K562 (cell line): Measurements from ENCODE around the gene ING4. TPM values are rescaled to one million over a fixed set of nuclear protein-coding genes. Genes with fewer than 3 reads are reported as not detected.
A peak's percentile ranks its signal among the peaks of the same experiment; 100 is the strongest.

Experiments
- CEBPG ChIP-seq, 3 experiments: fragments of 200-800 bp in 1 of 3; sonication (Bioruptor generic) in 1 of 3; sonication (generic) in 1 of 3; formaldehyde crosslinking in 1 of 3; IDR thresholded peaks in 2 of 3; conservative IDR thresholded peaks in 1 of 3; 2 replicates each; pipeline versions ENCODE4 v1.6.1 to v1.8.0; 2016 to 2022; ENCODE audit warnings: missing compliant biosample characterization in 2 of 3, missing genetic modification characterization in 2 of 3, mild to moderate bottlenecking in 1 of 3, missing genetic modification reagents in 1 of 3
- HDAC3 ChIP-seq: fragments of 450-650 bp; IDR thresholded peaks from 2 replicates; pipeline ENCODE4 v1.6.1; 2018; ENCODE audit warnings: borderline replicate concordance, mild to moderate bottlenecking, moderate library complexity; ENCODE audit not compliant: partially characterized antibody
- IFI16 ChIP-seq: fragments of 250-450 bp; sonication (Bioruptor Pico); IDR thresholded peaks from 2 replicates; pipeline ENCODE4 v2.1.2; 2022; ENCODE audit warnings: mild to moderate bottlenecking, inconsistent platforms
- ILK ChIP-seq: fragments of 450-650 bp; IDR thresholded peaks from 2 replicates; pipeline ENCODE4 v1.6.1; 2016; ENCODE audit warnings: missing genetic modification characterization, low read depth, mild to moderate bottlenecking, missing compliant biosample characterization, moderate library complexity, borderline replicate concordance
- MTF1 ChIP-seq: fragments of 250-450 bp; sonication (Bioruptor Pico); IDR thresholded peaks from 2 replicates; pipeline ENCODE4 v1.9.0; 2021; ENCODE audit warnings: moderate library complexity, mild to moderate bottlenecking, inconsistent platforms, borderline replicate concordance
- NFE2L1 ChIP-seq: fragments of 450-650 bp; IDR thresholded peaks from 2 replicates; pipeline ENCODE4 v1.6.1; 2016; ENCODE audit warnings: missing genetic modification characterization, low read depth, mild to moderate bottlenecking, missing compliant biosample characterization, moderate library complexity, borderline replicate concordance
- NFIC ChIP-seq: fragments of 450-650 bp; IDR thresholded peaks from 2 replicates; pipeline ENCODE4 v1.6.1; 2017; ENCODE audit warnings: mild to moderate bottlenecking, inconsistent platforms
- POLR2B ChIP-seq: fragments of 450-650 bp; IDR thresholded peaks from 2 replicates; pipeline ENCODE4 v1.6.1; 2018; ENCODE audit warnings: low read depth; ENCODE audit not compliant: partially characterized antibody
- RBM17 ChIP-seq: fragments of 200-400 bp; formaldehyde crosslinking; IDR thresholded peaks from 2 replicates; pipeline ENCODE4 v1.6.1; 2017; ENCODE audit warnings: low read depth, mild to moderate bottlenecking, low read length, borderline replicate concordance
- RUNX1 ChIP-seq: sonication (generic); IDR thresholded peaks from 2 replicates; pipeline ENCODE4 v1.6.1; 2016; ENCODE audit warnings: antibody characterized with exemption, low read depth
- SMARCB1 ChIP-seq: IDR thresholded peaks from 2 replicates; pipeline ENCODE4 v1.6.1; 2011; ENCODE audit warnings: improper control_type of control experiment, low read depth; ENCODE audit not compliant: insufficient read length
- SRSF3 ChIP-seq: fragments of 200-400 bp; formaldehyde crosslinking; IDR thresholded peaks from 2 replicates; pipeline ENCODE4 v1.6.1; 2016; ENCODE audit warnings: mild to moderate bottlenecking, low read length, moderate library complexity; ENCODE audit not compliant: insufficient read depth
- U2AF1 ChIP-seq: fragments of 200-400 bp; formaldehyde crosslinking; optimal IDR thresholded peaks from 2 replicates; pipeline ENCODE3; 2017; ENCODE audit warnings: mild to moderate bottlenecking, low read depth, low read length, moderate library complexity
- WHSC1 ChIP-seq: IDR thresholded peaks from one replicate; pipeline ENCODE4 v1.6.1; 2012; ENCODE audit warnings: low read length, control low read depth, inconsistent platforms
- YY1 ChIP-seq, 3 experiments: IDR thresholded peaks; 2 replicates each; pipeline ENCODE4 v1.6.1; 2011; ENCODE audit warnings: low read length in 2 of 3, mild to moderate bottlenecking in 2 of 3, moderate library complexity in 2 of 3, borderline replicate concordance in 1 of 3, control low read depth in 1 of 3, low read depth in 1 of 3; ENCODE audit not compliant: insufficient read depth in 3 of 3, insufficient replicate concordance in 2 of 3, control insufficient read depth in 1 of 3, insufficient read length in 1 of 3; ENCODE audit errors: extremely low read depth in 1 of 3
- ZBED1 ChIP-seq: IDR thresholded peaks from 2 replicates; pipeline ENCODE4 v1.6.1; 2014
- ZBTB8A ChIP-seq: fragments of 450-650 bp; IDR thresholded peaks from 2 replicates; pipeline ENCODE4 v1.6.1; 2018; ENCODE audit warnings: mild to moderate bottlenecking, moderate library complexity; ENCODE audit not compliant: partially characterized antibody
- ZNF253 ChIP-seq: fragments of 250-450 bp; sonication (Bioruptor Pico); conservative IDR thresholded peaks from 2 replicates; pipeline ENCODE4 v1.6.1; 2021; ENCODE audit warnings: mild to moderate bottlenecking
- ZNF384 ChIP-seq: IDR thresholded peaks from 2 replicates; pipeline ENCODE4 v1.6.1; 2012; ENCODE audit warnings: low read depth, low read length, improper control_type of control experiment
- ZNF77 ChIP-seq: fragments of 250-450 bp; sonication (Bioruptor Pico); IDR thresholded peaks from 2 replicates; pipeline ENCODE4 v1.5.0; 2020
- ZNF778 ChIP-seq: fragments of 450-650 bp; formaldehyde crosslinking; IDR thresholded peaks from 2 replicates; pipeline ENCODE4 v1.4.0; 2020; ENCODE audit warnings: mild to moderate bottlenecking, moderate library complexity
- polyA plus RNA-seq, 8 experiments: library from polyadenylated mRNA; depleted of rRNA in 4 of 8; stranded (reverse) in 5 of 8; unstranded in 3 of 8; fragments of >200 nt; fragmentation: Nextera tagmentation in 2 of 8; fragmentation: Illumina TruSeq in 1 of 8; extraction: Ambion mirVana in 2 of 8; extraction: Trizol in 1 of 8; gene quantifications; 2 replicates each; pipeline versions ENCODE4 v1.2.1 to v1.2.3, GENCODE V29; 2011 to 2014; ENCODE audit warnings: inconsistent platforms in 1 of 8, missing spikeins in 1 of 8
- total RNA-seq, 7 experiments: library from RNA; depleted of rRNA in 6 of 7; stranded (reverse); fragments of >200 nt in 6 of 7; fragmentation: Illumina TruSeq in 2 of 7; extraction: Trizol in 2 of 7; gene quantifications; 2 replicates each; pipeline versions ENCODE4 v1.2.1 to v1.2.3, GENCODE V29; 2011 to 2021; ENCODE audit warnings: low replicate concordance in 1 of 7
- TF ChIP-seq, protein P1 (sequence below): fragments of 450-650 bp; IDR thresholded peaks from 2 replicates; pipeline ENCODE4 v1.6.1; 2017; ENCODE audit warnings: antibody characterized with exemption, mild to moderate bottlenecking
- TF ChIP-seq, protein P2 (sequence below): sonication (generic); formaldehyde crosslinking; IDR thresholded peaks from 2 replicates; pipeline ENCODE4 v1.8.0; 2022; ENCODE audit warnings: missing genetic modification reagents, mild to moderate bottlenecking, borderline replicate concordance

ING4 gene
- total and polyA plus RNA-seq, 9 of the 15 experiments (the other 6 are each of a cell fraction or from before 2014, with no cell fraction given): 6.6 to 30.2 (median 15.7) TPM

DNA sequence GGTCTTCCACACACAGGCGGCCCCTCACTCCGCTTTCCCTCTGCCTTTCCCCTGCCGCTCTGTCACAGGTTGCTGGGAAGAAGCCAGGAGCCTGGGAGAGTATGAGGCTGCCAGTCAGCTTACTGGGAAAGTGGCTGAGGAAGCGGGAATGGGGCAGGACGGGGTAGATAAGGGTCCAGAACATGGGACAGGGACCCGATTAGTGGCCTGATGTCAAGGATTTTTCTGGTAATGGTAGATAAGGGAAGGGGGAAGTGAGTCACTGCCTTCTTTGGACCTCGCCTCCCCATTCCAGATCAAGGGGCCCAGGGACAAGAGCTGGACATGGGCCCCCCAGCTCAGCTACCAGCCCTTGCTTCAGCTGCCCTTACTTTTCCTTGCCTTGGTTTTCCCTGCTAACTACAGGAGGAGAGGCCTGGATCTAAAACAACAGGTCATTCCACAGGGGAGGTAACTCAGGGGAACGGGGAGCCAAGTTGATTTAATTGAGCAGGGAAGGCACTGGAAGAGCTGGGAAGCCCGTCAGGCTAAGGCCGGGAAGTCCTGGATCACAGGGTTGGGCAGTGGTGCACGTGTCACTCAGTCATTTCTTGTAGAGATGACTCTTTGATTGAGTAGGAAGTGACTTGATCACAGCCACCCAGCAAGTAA lies 23.6 kb downstream of the ING4 start (continued):
- TF ChIP-seq, protein P1, sequence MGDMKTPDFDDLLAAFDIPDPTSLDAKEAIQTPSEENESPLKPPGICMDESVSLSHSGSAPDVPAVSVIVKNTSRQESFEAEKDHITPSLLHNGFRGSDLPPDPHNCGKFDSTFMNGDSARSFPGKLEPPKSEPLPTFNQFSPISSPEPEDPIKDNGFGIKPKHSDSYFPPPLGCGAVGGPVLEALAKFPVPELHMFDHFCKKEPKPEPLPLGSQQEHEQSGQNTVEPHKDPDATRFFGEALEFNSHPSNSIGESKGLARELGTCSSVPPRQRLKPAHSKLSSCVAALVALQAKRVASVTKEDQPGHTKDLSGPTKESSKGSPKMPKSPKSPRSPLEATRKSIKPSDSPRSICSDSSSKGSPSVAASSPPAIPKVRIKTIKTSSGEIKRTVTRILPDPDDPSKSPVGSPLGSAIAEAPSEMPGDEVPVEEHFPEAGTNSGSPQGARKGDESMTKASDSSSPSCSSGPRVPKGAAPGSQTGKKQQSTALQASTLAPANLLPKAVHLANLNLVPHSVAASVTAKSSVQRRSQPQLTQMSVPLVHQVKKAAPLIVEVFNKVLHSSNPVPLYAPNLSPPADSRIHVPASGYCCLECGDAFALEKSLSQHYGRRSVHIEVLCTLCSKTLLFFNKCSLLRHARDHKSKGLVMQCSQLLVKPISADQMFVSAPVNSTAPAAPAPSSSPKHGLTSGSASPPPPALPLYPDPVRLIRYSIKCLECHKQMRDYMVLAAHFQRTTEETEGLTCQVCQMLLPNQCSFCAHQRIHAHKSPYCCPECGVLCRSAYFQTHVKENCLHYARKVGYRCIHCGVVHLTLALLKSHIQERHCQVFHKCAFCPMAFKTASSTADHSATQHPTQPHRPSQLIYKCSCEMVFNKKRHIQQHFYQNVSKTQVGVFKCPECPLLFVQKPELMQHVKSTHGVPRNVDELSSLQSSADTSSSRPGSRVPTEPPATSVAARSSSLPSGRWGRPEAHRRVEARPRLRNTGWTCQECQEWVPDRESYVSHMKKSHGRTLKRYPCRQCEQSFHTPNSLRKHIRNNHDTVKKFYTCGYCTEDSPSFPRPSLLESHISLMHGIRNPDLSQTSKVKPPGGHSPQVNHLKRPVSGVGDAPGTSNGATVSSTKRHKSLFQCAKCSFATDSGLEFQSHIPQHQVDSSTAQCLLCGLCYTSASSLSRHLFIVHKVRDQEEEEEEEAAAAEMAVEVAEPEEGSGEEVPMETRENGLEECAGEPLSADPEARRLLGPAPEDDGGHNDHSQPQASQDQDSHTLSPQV: peak; percentile 72; the same call in 1 of the 2 replicates
- TF ChIP-seq ILK (tag) (no peak), NFIC (peak; percentile 84), SRSF3 (no peak), ZBED1 (no peak; the same call in 1 of the 2 replicates), YY1 (IDR thresholded peaks at IDR 0.05; ENCODE audit: borderline replicate concordance in 1 of 3, control insufficient read depth in 1 of 3, extremely low read depth in 1 of 3, insufficient read depth in 3 of 3, insufficient read length in 1 of 3, insufficient replicate concordance in 2 of 3, low read depth in 1 of 3, low read length in 2 of 3) (no peak), POLR2B (no peak), ZBTB8A (no peak), HDAC3 (peak; percentile 36), NFE2L1 (no peak), ZNF77 (no peak), ZNF778 (CRISPR knock-in tag) (no peak), U2AF1 (no peak), CEBPG (CRISPR knock-in tag; IDR thresholded peaks at IDR 0.05) (no peak), CEBPG (tag; conservative IDR thresholded peaks at IDR 0.05 in 1 of 2, IDR thresholded peaks at IDR 0.05 in 1 of 2) (no peak), ZNF253 (CRISPR knock-in tag) (no peak), MTF1 (CRISPR knock-in tag) (no peak), SMARCB1 (no peak), RBM17 (no peak), WHSC1 (no peak), RUNX1 (no peak), ZNF384 (no peak), IFI16 (CRISPR knock-in tag) (no peak)
- TF ChIP-seq, protein P2, sequence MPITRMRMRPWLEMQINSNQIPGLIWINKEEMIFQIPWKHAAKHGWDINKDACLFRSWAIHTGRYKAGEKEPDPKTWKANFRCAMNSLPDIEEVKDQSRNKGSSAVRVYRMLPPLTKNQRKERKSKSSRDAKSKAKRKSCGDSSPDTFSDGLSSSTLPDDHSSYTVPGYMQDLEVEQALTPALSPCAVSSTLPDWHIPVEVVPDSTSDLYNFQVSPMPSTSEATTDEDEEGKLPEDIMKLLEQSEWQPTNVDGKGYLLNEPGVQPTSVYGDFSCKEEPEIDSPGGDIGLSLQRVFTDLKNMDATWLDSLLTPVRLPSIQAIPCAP (CRISPR knock-in tag): no peak
